SHP77 (cell line): Measurements from ENCODE around the gene CFAP161.

Source experiments
- DNase-seq, 2 experiments: peaks; one replicate each; lab custom pipeline; 2025; lab: John Stamatoyannopoulos, UW

CFAP161 gene

GRCh38 chr15:81133782-81134461 lies at the start of gene CFAP161:
CFAP161 (plus strand) TSS chr15:81134270; CDS start chr15:81134330, 60 bp downstream.
- peak; percentile 73 to 87 for DNase-seq

GRCh38 chr15:81084716-81085115 lies 49.4 kb upstream of the CFAP161 start:
- DNase-seq: no peak

GRCh38 chr15:81085213-81085612 lies 48.9 kb upstream of the CFAP161 start:
- no peak for DNase-seq

- DNase-seq: no peak
Observed at GRCh38 chr15:81085898-81086297, 48.2 kb upstream of the CFAP161 start.

GRCh38 chr15:81087066-81087465 lies 47.0 kb upstream of the CFAP161 start:
- DNase-seq: no peak

GRCh38 chr15:81087694-81088093 lies 46.4 kb upstream of the CFAP161 start:
- DNase-seq: no peak

GRCh38 chr15:81088470-81089013 lies 45.5 kb upstream of the CFAP161 start:
- DNase-seq: no peak

GRCh38 chr15:81091889-81092558 lies 42.0 kb upstream of the CFAP161 start:
- DNase-seq: peak; percentile 48 to 80

- no peak for DNase-seq
Observed at GRCh38 chr15:81092559-81092902, 41.5 kb upstream of the CFAP161 start.

- DNase-seq: no peak
Observed at GRCh38 chr15:81093961-81094360, 40.1 kb upstream of the CFAP161 start.

GRCh38 chr15:81095690-81096365 lies 38.2 kb upstream of the CFAP161 start:
- DNase-seq: no peak

GRCh38 chr15:81096398-81096797 lies 37.7 kb upstream of the CFAP161 start:
- no peak for DNase-seq

GRCh38 chr15:81097116-81097889 lies 36.8 kb upstream of the CFAP161 start:
- DNase-seq: no peak

GRCh38 chr15:81097890-81098280 lies 36.2 kb upstream of the CFAP161 start:
- DNase-seq: no peak

GRCh38 chr15:81098349-81098748 lies 35.7 kb upstream of the CFAP161 start:
- DNase-seq: no peak

- no peak for DNase-seq
Observed at GRCh38 chr15:81098861-81099651, 35.0 kb upstream of the CFAP161 start.

GRCh38 chr15:81101894-81102815 lies 31.9 kb upstream of the CFAP161 start:
- no peak for DNase-seq

- DNase-seq: no peak
Observed at GRCh38 chr15:81103857-81104256, 30.2 kb upstream of the CFAP161 start.

- DNase-seq: no peak
Observed at GRCh38 chr15:81105545-81105944, 28.5 kb upstream of the CFAP161 start.

- DNase-seq: peak; percentile 52 to 67
Observed at GRCh38 chr15:81106560-81106959, 27.5 kb upstream of the CFAP161 start.
